Heart left ventricle (tissue), 16 donors: Measurements from ENCODE around the gene FAM118B. TPM values are rescaled to one million over a fixed set of nuclear protein-coding genes. Genes with fewer than 3 reads are reported as not detected.

Experiments
- ATAC-seq, 4 donors: fragments of 200-7000 bp; cut with Tn5 transposase; one replicate each; pipeline ENCODE4 v1.9.1; 2020 to 2022; ENCODE audit warnings: moderate library complexity in 4 of 4, mild to moderate bottlenecking in 3 of 4, moderate number of reproducible peaks in 1 of 4
- DNase-seq, 5 donors: peaks; one replicate each; pipeline ENCODE4 v3.0.0-alpha.2; 2020
- H3K27ac ChIP-seq, 12 donors: fragments of 200-600 bp; sonication (generic) in 4 of 12; one replicate each; pipeline versions ENCODE4 v1.5.0 to v1.8.0; 2016 to 2022; ENCODE audit warnings: mild to moderate bottlenecking in 2 of 12
- H3K27me3 ChIP-seq, 9 donors: fragments of 200-600 bp; sonication (generic) in 2 of 9; one replicate each; pipeline versions ENCODE4 v1.5.1 to v1.8.0; 2016 to 2022; ENCODE audit warnings: mild to moderate bottlenecking in 3 of 9
- H3K36me3 ChIP-seq, 9 donors: fragments of 200-600 bp; sonication (generic) in 2 of 9; one replicate each; pipeline versions ENCODE4 v1.5.0 to v1.8.0; 2018 to 2022; ENCODE audit warnings: mild to moderate bottlenecking in 2 of 9
- H3K4me1 ChIP-seq, 12 donors: fragments of 200-600 bp; sonication (generic) in 4 of 12; one replicate each; pipeline versions ENCODE4 v1.5.0 to v1.8.0; 2016 to 2022; ENCODE audit warnings: mild to moderate bottlenecking in 3 of 12
- H3K4me3 ChIP-seq, 12 donors: fragments of 200-600 bp; sonication (generic) in 4 of 12; one replicate each; pipeline versions ENCODE4 v1.5.0 to v1.8.0; 2017 to 2022; ENCODE audit warnings: mild to moderate bottlenecking in 9 of 12, moderate library complexity in 4 of 12
- H3K9me3 ChIP-seq, 12 donors: fragments of 200-600 bp; sonication (generic) in 4 of 12; one replicate each; pipeline versions ENCODE4 v1.5.0 to v1.8.0; 2016 to 2022; ENCODE audit warnings: mild to moderate bottlenecking in 1 of 12
- POLR2A ChIP-seq, 2 donors: fragments of 450-650 bp; IDR thresholded peaks; one replicate each; pipeline ENCODE4 v1.6.1; 2017; ENCODE audit warnings: antibody characterized with exemption in 2 of 2, mild to moderate bottlenecking in 2 of 2, moderate library complexity in 2 of 2
- WGBS, 4 donors: extraction: QIAGEN DNeasy Blood & Tissue Kit in 2 of 4; methylation state at CpG; one replicate each; pipeline versions ENCODE4 v1.1.5 to v1.1.7; 2013 to 2018; 5-methylcytosine and 5-hydroxymethylcytosine counted together
- intact Hi-C, 10 donors: fragments of 100-400 bp; cut with DNase I; formaldehyde crosslinking; loops; one replicate each; pipeline versions ENCODE4 v1.11.1 to v1.14.2; 2022
- polyA plus RNA-seq, 2 donors: library from polyadenylated mRNA; stranded (reverse); fragments of 200-250 nt; gene quantifications; one replicate each; pipeline ENCODE4 v1.2.3, GENCODE V29; 2013
- total RNA-seq, 9 donors: library from RNA; depleted of rRNA in 2 of 9; stranded (reverse); fragments of >200 nt in 2 of 9; fragmentation: NEBNext Ultra II Directional in 3 of 9; extraction: Animal tissue kit (Norgen Biotek cat#: 25700) in 3 of 9; gene quantifications; one replicate each; pipeline versions ENCODE4 v1.1.0 to v1.2.4, GENCODE V29; 2016 to 2023
- TF ChIP-seq, protein P1 (sequence below), 12 donors: fragments of 200-600 bp; sonication (generic) in 4 of 12; IDR thresholded peaks; one replicate each; pipeline versions ENCODE4 v1.5.0 to v1.8.0; 2018 to 2022; ENCODE audit warnings: antibody characterized with exemption in 12 of 12, mild to moderate bottlenecking in 5 of 12
- donor health status: ischemic (EF 13 %, LVEDD 7.1; RV severe dilation, severe dysfunction).
- donor health status: healthy with polysubstance abuse.
- donor health status: DM: no; HTN: yes; CAD: no.
- donor health status: DM: no; HTN: no; CAD: no.
- donor health status: ischemic (EF 25% LVEDD 6.9; RV normal size, moderate dysfunction).
- donor health status: ischemic (EF 25% LVEDD 5.7; RV mildly dilated, moderate dysfunction).
- donor health status: healthy.
- donor health status: DM: yes; HTN: yes; CAD: no.
- donor health status: ischemic (EF 35%, LVEDD 5.7; RV mildly dilated, moderate dysfunction).
- donor health status: nonischemic (EF 11% LVEDD 7.7; RV severe dilation, severe dysfunction).
- donor health status: DM: yes; HTN: yes; CAD: no.
- donor health status: PGD.
- donor health status: ischemic (EF 29% LVEDD 5.4; RV normal size, mild dysfunction).
- donor health status: nonischemic (EF 23%, LVEDD 6.1; RV moderate dilation, normal function).

Gene FAM118B
- total and polyA plus RNA-seq, 11 donors, result 8.5 to 41.0 (median 21.8) TPM

- Histone ChIP-seq H3K4me3 (no peak overlapping the region), H3K27ac (peak overlapping the region in 1 of 12 donors; percentile 58), H3K4me1 (no peaks in the 10 kb centered on the region), H3K36me3 (no peaks in the 10 kb centered on the region), H3K9me3 (no peaks in the 10 kb centered on the region), H3K27me3 (no peaks in the 10 kb centered on the region)
- ATAC-seq (no peak), DNase-seq (no peak)
- TF ChIP-seq, protein P1, sequence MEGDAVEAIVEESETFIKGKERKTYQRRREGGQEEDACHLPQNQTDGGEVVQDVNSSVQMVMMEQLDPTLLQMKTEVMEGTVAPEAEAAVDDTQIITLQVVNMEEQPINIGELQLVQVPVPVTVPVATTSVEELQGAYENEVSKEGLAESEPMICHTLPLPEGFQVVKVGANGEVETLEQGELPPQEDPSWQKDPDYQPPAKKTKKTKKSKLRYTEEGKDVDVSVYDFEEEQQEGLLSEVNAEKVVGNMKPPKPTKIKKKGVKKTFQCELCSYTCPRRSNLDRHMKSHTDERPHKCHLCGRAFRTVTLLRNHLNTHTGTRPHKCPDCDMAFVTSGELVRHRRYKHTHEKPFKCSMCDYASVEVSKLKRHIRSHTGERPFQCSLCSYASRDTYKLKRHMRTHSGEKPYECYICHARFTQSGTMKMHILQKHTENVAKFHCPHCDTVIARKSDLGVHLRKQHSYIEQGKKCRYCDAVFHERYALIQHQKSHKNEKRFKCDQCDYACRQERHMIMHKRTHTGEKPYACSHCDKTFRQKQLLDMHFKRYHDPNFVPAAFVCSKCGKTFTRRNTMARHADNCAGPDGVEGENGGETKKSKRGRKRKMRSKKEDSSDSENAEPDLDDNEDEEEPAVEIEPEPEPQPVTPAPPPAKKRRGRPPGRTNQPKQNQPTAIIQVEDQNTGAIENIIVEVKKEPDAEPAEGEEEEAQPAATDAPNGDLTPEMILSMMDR (IDR thresholded peaks at IDR 0.05), result no peak
- no peak for TF ChIP-seq POLR2A (IDR thresholded peaks at IDR 0.05)
- intact Hi-C loops, result no loop called here
- WGBS, 4 donors, result 89 to 94% (median 92%) methylated on average over 3 of the region's 3 CpGs
Measured at GRCh38 chr11:126166413-126166812, 45.2 kb upstream of the FAM118B start.

GRCh38 chr11:126167488-126167887, 44.1 kb upstream of the FAM118B start:
- WGBS, 4 donors, result 15 to 42% (median 23%) methylated on average over 2 of the region's 2 CpGs
- Histone ChIP-seq H3K36me3 (no peaks in the 10 kb centered on the region), H3K4me3 (no peak overlapping the region), H3K27ac (no peak overlapping the region), H3K4me1 (no peaks in the 10 kb centered on the region), H3K27me3 (no peaks in the 10 kb centered on the region), H3K9me3 (no peaks in the 10 kb centered on the region)
- no peak for TF ChIP-seq POLR2A (IDR thresholded peaks at IDR 0.05)
- TF ChIP-seq, protein P1 (IDR thresholded peaks at IDR 0.05), result no peak
- ATAC-seq, result no peak
- intact Hi-C loops, result no loop called here
- DNase-seq, result no peak

DNA sequence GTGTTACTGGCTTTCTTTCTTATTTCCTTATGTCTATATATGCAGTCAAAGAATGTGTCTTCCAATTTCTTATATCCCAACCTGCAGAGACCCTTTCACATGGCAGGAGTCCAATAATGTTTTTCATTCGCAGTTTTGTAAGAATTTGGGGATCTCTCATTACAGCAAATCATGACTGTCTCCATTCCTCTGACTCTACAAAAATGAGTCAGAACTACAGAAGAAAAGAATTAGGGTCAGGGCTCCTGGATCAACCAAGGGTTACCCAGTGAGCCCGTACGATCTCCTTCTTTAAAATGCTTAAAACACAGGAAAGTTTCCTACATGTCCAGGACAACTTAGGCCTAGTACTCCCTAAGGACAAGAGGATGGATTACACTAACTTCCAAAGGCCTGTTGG, 42.3 kb upstream of the FAM118B start:
- intact Hi-C loops, result no loop called here
- no peak overlapping the region for H3K4me3 ChIP-seq
- H3K27me3 ChIP-seq, result no peaks in the 10 kb centered on the region
- H3K9me3 ChIP-seq, result no peaks in the 10 kb centered on the region
- WGBS, 4 donors, result 93 to 98% (median 95%) methylated on average over 3 of the region's 3 CpGs
- no peak for ATAC-seq
- H3K4me1 ChIP-seq, result no peaks in the 10 kb centered on the region
- no peak for DNase-seq
- no peak for TF ChIP-seq POLR2A (IDR thresholded peaks at IDR 0.05)
- TF ChIP-seq, protein P1 (IDR thresholded peaks at IDR 0.05), result no peak
- no peaks in the 10 kb centered on the region for H3K36me3 ChIP-seq
- H3K27ac ChIP-seq, result no peak overlapping the region

- TF ChIP-seq POLR2A (IDR thresholded peaks at IDR 0.05), result no peak
- TF ChIP-seq, protein P1 (IDR thresholded peaks at IDR 0.05), result no peak
- no peak overlapping the region for H3K27ac ChIP-seq
- DNase-seq, result no peak
- intact Hi-C loops, result no loop called here
- WGBS, 4 donors, result 59 to 72% (median 64%) methylated on average over 8 of the region's 8 CpGs
- no peaks in the 10 kb centered on the region for H3K9me3 ChIP-seq
- H3K4me1 ChIP-seq, result peaks cover 0 to 9% (median 1%) of the 10 kb centered on the region in 12 donors
- no peak overlapping the region for H3K4me3 ChIP-seq
- H3K27me3 ChIP-seq, result no peaks in the 10 kb centered on the region
- ATAC-seq, result peak in 1 of 4 donors; percentile 21
- H3K36me3 ChIP-seq, result no peaks in the 10 kb centered on the region
Measured at GRCh38 chr11:126172596-126173038, 39.0 kb upstream of the FAM118B start.
